Bronchial epithelial cell (primary cell): ENCODE results near the gene KRT74. TPM values are rescaled to one million over a fixed set of nuclear protein-coding genes. Genes with fewer than 3 reads are reported as not detected.

Experiments used
- DNase-seq: peaks from one replicate; pipeline ENCODE4 v3.0.0-alpha.2; 2010; ENCODE audit warnings: low read depth
- FAIRE-seq: peaks from 2 replicates; lab custom pipeline; 2011; peaks lifted over from hg19 to GRCh38; lab: Jason Lieb, UNC
- H3K27me3 ChIP-seq: 2 replicates; pipeline ENCODE4 v1.5.1; 2011; ENCODE audit warnings: low read length; ENCODE audit not compliant: control insufficient read depth, insufficient read depth
- H3K36me3 ChIP-seq: 2 replicates; pipeline ENCODE4 v1.5.1; 2011; ENCODE audit warnings: low read length; ENCODE audit not compliant: control insufficient read depth, insufficient read depth
- H3K4me3 ChIP-seq: 2 replicates; pipeline ENCODE4 v1.5.1; 2011; ENCODE audit warnings: mild to moderate bottlenecking, low read depth, low read length, control low read depth
- CTCF ChIP-seq: IDR thresholded peaks from 2 replicates; pipeline ENCODE4 v1.5.1; 2011; ENCODE audit warnings: mild to moderate bottlenecking, moderate library complexity, low read length, control low read depth, inconsistent platforms; ENCODE audit not compliant: insufficient read depth, severe bottlenecking
- total RNA-seq: library from RNA; depleted of rRNA; stranded (reverse); fragments of >200 nt; gene quantifications from 2 replicates; pipeline ENCODE4 v1.2.1, GENCODE V29; 2014

The KRT74 gene
- total RNA-seq, 1 donor from 2014 or later: not detected

DNA sequence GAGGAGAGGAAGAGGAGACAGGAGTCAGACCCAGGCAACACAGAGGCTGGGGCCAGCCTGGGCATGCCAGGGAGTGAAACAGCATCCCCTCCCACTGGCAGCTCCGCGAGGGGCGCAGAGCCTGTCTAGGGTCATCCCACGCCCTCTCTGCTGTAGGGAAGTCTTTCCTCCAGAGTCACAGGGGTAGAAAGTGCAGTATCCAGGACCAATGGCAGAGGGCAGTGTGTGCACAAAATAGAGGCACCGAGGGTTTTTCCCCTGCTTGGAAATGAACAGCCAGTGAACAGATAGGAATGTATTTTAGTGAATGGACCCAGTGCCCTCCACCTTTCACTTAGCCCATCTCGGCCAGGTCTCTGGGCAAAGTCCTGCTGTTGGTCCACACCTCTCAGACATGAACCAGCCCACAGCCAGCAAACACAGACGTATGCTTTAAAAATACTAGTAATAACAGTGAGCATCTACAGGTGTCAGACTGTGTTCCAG, 9.4 kb upstream of the KRT74 start:
- Histone ChIP-seq H3K4me3 (no peak overlapping the region), H3K36me3 (no peaks in the 10 kb centered on the region), H3K27me3 (no peaks in the 10 kb centered on the region)
- FAIRE-seq (peak; percentile 7), DNase-seq (peak; percentile 96)
- peak; percentile 84 for TF ChIP-seq CTCF

DNA sequence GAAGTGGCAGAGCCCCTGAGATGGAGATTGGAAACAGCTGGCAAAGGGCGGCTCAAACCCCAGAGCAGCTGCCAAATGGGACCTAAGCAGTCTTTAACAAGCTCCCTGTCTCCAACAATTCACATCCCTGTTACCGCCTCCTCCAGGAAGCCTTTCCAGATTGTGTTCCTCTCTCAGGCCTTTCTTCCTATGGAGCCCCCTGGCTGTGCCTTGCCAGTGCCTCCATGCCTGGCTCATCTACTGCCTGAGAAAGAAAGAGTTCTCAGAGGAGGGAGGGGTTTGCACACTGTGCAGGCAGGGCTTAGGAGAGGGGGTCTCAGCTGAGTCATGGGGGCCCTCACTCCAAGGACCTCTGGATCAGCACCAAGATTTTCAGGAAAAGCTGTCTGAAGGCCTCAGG, 8.8 kb upstream of the KRT74 start:
- no peak for FAIRE-seq
- Histone ChIP-seq H3K27me3 (no peaks in the 10 kb centered on the region), H3K4me3 (no peak overlapping the region), H3K36me3 (no peaks in the 10 kb centered on the region)
- DNase-seq: no peak
- no peak for TF ChIP-seq CTCF

DNA sequence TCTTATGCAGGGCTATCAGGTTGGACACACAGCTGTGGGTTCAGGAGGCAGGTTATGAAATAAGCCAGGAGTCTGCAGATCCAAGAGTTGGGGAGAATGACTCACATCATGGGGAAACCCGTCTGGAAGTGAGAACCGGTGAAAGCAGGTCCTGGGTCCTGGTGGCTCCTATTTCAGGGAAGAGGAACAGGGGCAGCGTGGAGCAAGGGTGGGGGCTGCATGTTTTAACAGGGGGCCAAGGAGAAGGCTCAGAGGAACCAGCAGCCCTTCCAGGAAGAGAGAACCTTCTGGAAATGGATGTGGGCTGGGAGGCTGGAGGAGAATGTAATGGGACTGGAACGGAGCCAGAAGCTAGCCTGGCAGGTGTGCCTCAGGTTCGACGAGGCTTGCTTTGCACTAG, 7.8 kb upstream of the KRT74 start:
- Histone ChIP-seq H3K36me3 (no peaks in the 10 kb centered on the region), H3K27me3 (no peaks in the 10 kb centered on the region), H3K4me3 (no peak overlapping the region)
- DNase-seq (peak; percentile 96), FAIRE-seq (peak; percentile 40)
- no peak for TF ChIP-seq CTCF

- Histone ChIP-seq H3K27me3 (no peaks in the 10 kb centered on the region), H3K36me3 (no peaks in the 10 kb centered on the region), H3K4me3 (no peak overlapping the region)
- no peak for DNase-seq
- FAIRE-seq: no peak
- TF ChIP-seq CTCF: no peak
Observed at GRCh38 chr12:52581066-52581465, 7.4 kb upstream of the KRT74 start.

GRCh38 chr12:52580496-52580895, 6.9 kb upstream of the KRT74 start:
- TF ChIP-seq CTCF: no peak
- Histone ChIP-seq H3K4me3 (no peak overlapping the region), H3K36me3 (no peaks in the 10 kb centered on the region), H3K27me3 (no peaks in the 10 kb centered on the region)
- DNase-seq (peak; percentile 45), FAIRE-seq (no peak)
